H54 (cell line): ENCODE results near the gene TBCB.

Experiments used
- DNase-seq: peaks from one replicate; pipeline ENCODE4 v3.0.0; 2011; ENCODE audit warnings: low spot score, mixed read lengths; ENCODE audit not compliant: insufficient read length
- FAIRE-seq: peaks from 3 replicates; lab custom pipeline; 2011; peaks lifted over from hg19 to GRCh38; lab: Jason Lieb, UNC
- POLR2A ChIP-seq: IDR thresholded peaks from 2 replicates; pipeline ENCODE4 v1.6.1; 2011; ENCODE audit warnings: low read depth, mild to moderate bottlenecking, low read length

The TBCB gene

GRCh38 chr19:36139120-36139472 lies 23.8 kb downstream of the TBCB start:
- no peak for DNase-seq
- no peak for TF ChIP-seq POLR2A

GRCh38 chr19:36139473-36140303 lies 24.4 kb downstream of the TBCB start, which contains the start of gene CAPNS1:
Gene CAPNS1 (plus strand): TSS chr19:36140066. CDS start chr19:36141012, 946 bp downstream.
- no peak for FAIRE-seq
- peak; percentile 98 for DNase-seq
- peak; percentile 92 for TF ChIP-seq POLR2A

More at GRCh38 chr19:36139120-36139472, 23.8 kb downstream of the TBCB start:
- FAIRE-seq, result no peak

- FAIRE-seq (no peak), DNase-seq (peak; percentile 95)
- no peak; the same call in 1 of the 2 replicates for TF ChIP-seq POLR2A
Observed at GRCh38 chr19:36140304-36141038, 25.2 kb downstream of the TBCB start.

GRCh38 chr19:36141039-36141927 lies 26.0 kb downstream of the TBCB start:
- DNase-seq (peak; percentile 87), FAIRE-seq (no peak)
- TF ChIP-seq POLR2A, result peak; percentile 57

- TF ChIP-seq POLR2A, result no peak
- FAIRE-seq (no peak), DNase-seq (no peak)
Observed at GRCh38 chr19:36142046-36142445, 26.8 kb downstream of the TBCB start.

- TF ChIP-seq POLR2A, result no peak
- DNase-seq (no peak), FAIRE-seq (no peak)
Observed at GRCh38 chr19:36142496-36142895, 27.2 kb downstream of the TBCB start.

GRCh38 chr19:36144624-36145023 lies 29.4 kb downstream of the TBCB start:
- FAIRE-seq, result no peak
- no peak for DNase-seq
- no peak for TF ChIP-seq POLR2A

- DNase-seq (no peak), FAIRE-seq (no peak)
- no peak for TF ChIP-seq POLR2A
Observed at GRCh38 chr19:36149673-36150406, 34.6 kb downstream of the TBCB start.

GRCh38 chr19:36150586-36150985 lies 35.3 kb downstream of the TBCB start:
- TF ChIP-seq POLR2A, result no peak
- DNase-seq (no peak), FAIRE-seq (no peak)

GRCh38 chr19:36151144-36152018 lies 36.1 kb downstream of the TBCB start:
- no peak for DNase-seq
- FAIRE-seq, result no peak
- no peak for TF ChIP-seq POLR2A

- no peak for TF ChIP-seq POLR2A
- DNase-seq (no peak), FAIRE-seq (no peak)
Observed at GRCh38 chr19:36152019-36152351, 36.7 kb downstream of the TBCB start.
